Measurements from ENCODE around the gene MCTP1. TPM values are rescaled to one million over a fixed set of nuclear protein-coding genes. Genes with fewer than 3 reads are reported as not detected.

Gene MCTP1
- total RNA-seq, 1 experiment from 2014 or later = 48.2 TPM

GRCh38 chr5:95070866-95071265, 214.0 kb downstream of the MCTP1 start:
- no peak for DNase-seq (ENCODE audit: low read depth, low spot score)
- in situ Hi-C loops (cut with HindIII; ENCODE audit: low pct_unique_long_range_greater_than_20kb, low sequenced_read_pairs) = no loop called here

- in situ Hi-C loops (cut with HindIII; ENCODE audit: low pct_unique_long_range_greater_than_20kb, low sequenced_read_pairs) = no loop called here
- DNase-seq (ENCODE audit: low read depth, low spot score) = no peak
Observed at GRCh38 chr5:95070453-95070852, 214.4 kb downstream of the MCTP1 start.

- in situ Hi-C loops (cut with HindIII; ENCODE audit: low pct_unique_long_range_greater_than_20kb, low sequenced_read_pairs) = no loop called here
- DNase-seq (ENCODE audit: low read depth, low spot score) = no peak
Observed at GRCh38 chr5:95069948-95070347, 214.9 kb downstream of the MCTP1 start.

GRCh38 chr5:95069021-95069420, 215.9 kb downstream of the MCTP1 start:
- in situ Hi-C loops (cut with HindIII; ENCODE audit: low pct_unique_long_range_greater_than_20kb, low sequenced_read_pairs) = no loop called here
- no peak for DNase-seq (ENCODE audit: low read depth, low spot score)

GRCh38 chr5:95068289-95068910, 216.5 kb downstream of the MCTP1 start:
- DNase-seq (ENCODE audit: low read depth, low spot score) = no peak
- in situ Hi-C loops (cut with HindIII; ENCODE audit: low pct_unique_long_range_greater_than_20kb, low sequenced_read_pairs) = no loop called here

- in situ Hi-C loops (cut with HindIII; ENCODE audit: low pct_unique_long_range_greater_than_20kb, low sequenced_read_pairs) = no loop called here
- no peak for DNase-seq (ENCODE audit: low read depth, low spot score)
Observed at GRCh38 chr5:95066048-95066447, 218.8 kb downstream of the MCTP1 start.

GRCh38 chr5:95063492-95063891, 221.4 kb downstream of the MCTP1 start:
- in situ Hi-C loops (cut with HindIII; ENCODE audit: low pct_unique_long_range_greater_than_20kb, low sequenced_read_pairs) = no loop called here
- DNase-seq (ENCODE audit: low read depth, low spot score) = no peak

- in situ Hi-C loops (cut with HindIII; ENCODE audit: low pct_unique_long_range_greater_than_20kb, low sequenced_read_pairs) = no loop called here
- no peak for DNase-seq (ENCODE audit: low read depth, low spot score)
Observed at GRCh38 chr5:95060098-95060497, 224.8 kb downstream of the MCTP1 start.

GRCh38 chr5:95059636-95060035, 225.3 kb downstream of the MCTP1 start:
- in situ Hi-C loops (cut with HindIII; ENCODE audit: low pct_unique_long_range_greater_than_20kb, low sequenced_read_pairs) = no loop called here
- DNase-seq (ENCODE audit: low read depth, low spot score) = no peak

GRCh38 chr5:95057615-95058014, 227.3 kb downstream of the MCTP1 start:
- DNase-seq (ENCODE audit: low read depth, low spot score) = no peak
- in situ Hi-C loops (cut with HindIII; ENCODE audit: low pct_unique_long_range_greater_than_20kb, low sequenced_read_pairs) = no loop called here

GRCh38 chr5:95053253-95053652, 231.6 kb downstream of the MCTP1 start:
- DNase-seq (ENCODE audit: low read depth, low spot score) = no peak
- in situ Hi-C loops (cut with HindIII; ENCODE audit: low pct_unique_long_range_greater_than_20kb, low sequenced_read_pairs) = no loop called here

- no peak for DNase-seq (ENCODE audit: low read depth, low spot score)
- in situ Hi-C loops (cut with HindIII; ENCODE audit: low pct_unique_long_range_greater_than_20kb, low sequenced_read_pairs) = no loop called here
Observed at GRCh38 chr5:95050708-95051107, 234.2 kb downstream of the MCTP1 start.

- DNase-seq (ENCODE audit: low read depth, low spot score) = no peak
- in situ Hi-C loops (cut with HindIII; ENCODE audit: low pct_unique_long_range_greater_than_20kb, low sequenced_read_pairs) = no loop called here
Observed at GRCh38 chr5:95048628-95049027, 236.3 kb downstream of the MCTP1 start.

GRCh38 chr5:95045181-95045965, 239.5 kb downstream of the MCTP1 start:
- no peak for DNase-seq (ENCODE audit: low read depth, low spot score)
- in situ Hi-C loops (cut with HindIII; ENCODE audit: low pct_unique_long_range_greater_than_20kb, low sequenced_read_pairs) = no loop called here

- in situ Hi-C loops (cut with HindIII; ENCODE audit: low pct_unique_long_range_greater_than_20kb, low sequenced_read_pairs) = no loop called here
- DNase-seq (ENCODE audit: low read depth, low spot score) = no peak
Observed at GRCh38 chr5:95044096-95044495, 240.8 kb downstream of the MCTP1 start.

- in situ Hi-C loops (cut with HindIII; ENCODE audit: low pct_unique_long_range_greater_than_20kb, low sequenced_read_pairs) = no loop called here
- DNase-seq (ENCODE audit: low read depth, low spot score) = no peak
Observed at GRCh38 chr5:95043648-95044047, 241.2 kb downstream of the MCTP1 start.

- DNase-seq (ENCODE audit: low read depth, low spot score) = no peak
- in situ Hi-C loops (cut with HindIII; ENCODE audit: low pct_unique_long_range_greater_than_20kb, low sequenced_read_pairs) = no loop called here
Observed at GRCh38 chr5:95043234-95043633, 241.7 kb downstream of the MCTP1 start.

- no peak for DNase-seq (ENCODE audit: low read depth, low spot score)
- in situ Hi-C loops (cut with HindIII; ENCODE audit: low pct_unique_long_range_greater_than_20kb, low sequenced_read_pairs) = no loop called here
Observed at GRCh38 chr5:95042037-95042436, 242.9 kb downstream of the MCTP1 start.

Measured in SK-MEL-5 (cell line).